Liver (tissue), 9 donors: ENCODE results near the gene GLMP. TPM values are rescaled to one million over a fixed set of nuclear protein-coding genes. Genes with fewer than 3 reads are reported as not detected.
A peak's percentile ranks its signal among the peaks of the same experiment; 100 is the strongest.
"Not testable (repeated sequence)": the region's sequence is repeated elsewhere in the genome, so short reads cannot be mapped to it uniquely, and the experiment has no call there.

Source experiments
- DNase-seq: peaks from one replicate; pipeline ENCODE4 v3.0.0-alpha.2; 2017; ENCODE audit warnings: low spot score
- H3K27ac ChIP-seq, 2 donors: one replicate each; pipeline ENCODE4 v1.7.0; 2013; ENCODE audit warnings: inconsistent platforms in 2 of 2, low read length in 2 of 2, control low read depth in 1 of 2, low read depth in 1 of 2, mild to moderate bottlenecking in 1 of 2
- H3K27me3 ChIP-seq, 4 donors: one replicate each; pipeline versions ENCODE4 v1.6.1 to v1.7.0; 2013; ENCODE audit warnings: low read length in 3 of 4, inconsistent platforms in 1 of 4, mild to moderate bottlenecking in 1 of 4, moderate library complexity in 1 of 4; ENCODE audit not compliant: control insufficient read depth in 4 of 4, insufficient read depth in 4 of 4
- H3K36me3 ChIP-seq, 4 donors: one replicate each; pipeline versions ENCODE4 v1.6.1 to v1.7.0; 2013; ENCODE audit warnings: low read length in 3 of 4, mild to moderate bottlenecking in 3 of 4, low read depth in 1 of 4, moderate library complexity in 1 of 4; ENCODE audit not compliant: control insufficient read depth in 4 of 4, insufficient read depth in 3 of 4
- H3K4me1 ChIP-seq, 4 donors: one replicate each; pipeline versions ENCODE4 v1.6.1 to v1.7.0; 2013; ENCODE audit warnings: low read length in 3 of 4, mild to moderate bottlenecking in 3 of 4, moderate library complexity in 1 of 4; ENCODE audit not compliant: control insufficient read depth in 4 of 4, insufficient read depth in 4 of 4
- H3K4me3 ChIP-seq, 3 donors: one replicate each; pipeline versions ENCODE4 v1.6.1 to v1.7.0; 2013; ENCODE audit warnings: low read length in 3 of 3, control low read depth in 1 of 3, low read depth in 1 of 3, mild to moderate bottlenecking in 1 of 3
- H3K9ac ChIP-seq, 2 donors: one replicate each; pipeline ENCODE4 v1.7.0; 2013; ENCODE audit warnings: low read length in 2 of 2, mild to moderate bottlenecking in 2 of 2, moderate library complexity in 2 of 2, control low read depth in 1 of 2, low read depth in 1 of 2
- H3K9me3 ChIP-seq, 4 donors: one replicate each; pipeline versions ENCODE4 v1.6.1 to v1.7.0; 2013; ENCODE audit warnings: low read length in 3 of 4; ENCODE audit not compliant: control insufficient read depth in 4 of 4
- ATF3 ChIP-seq: IDR thresholded peaks from 2 replicates; pipeline ENCODE4 v1.6.1; 2016; ENCODE audit warnings: antibody characterized with exemption
- EGR1 ChIP-seq, 2 donors: IDR thresholded peaks; 2 replicates each; pipeline ENCODE4 v1.6.1; 2016 to 2018; ENCODE audit warnings: antibody characterized with exemption in 2 of 2, low read depth in 2 of 2
- FOXA1 ChIP-seq: IDR thresholded peaks from 2 replicates; pipeline ENCODE4 v1.6.1; 2016; ENCODE audit warnings: antibody characterized with exemption
- GABPA ChIP-seq, 2 donors: IDR thresholded peaks in 1 of 2; conservative IDR thresholded peaks in 1 of 2; 2 replicates each; pipeline ENCODE4 v1.6.1; 2016; ENCODE audit warnings: antibody characterized with exemption in 2 of 2, mild to moderate bottlenecking in 1 of 2, moderate library complexity in 1 of 2
- HNF4A ChIP-seq, 2 donors: conservative IDR thresholded peaks; 2 replicates each; pipeline ENCODE4 v1.6.1; 2016; ENCODE audit warnings: antibody characterized with exemption in 2 of 2, mild to moderate bottlenecking in 2 of 2
- HNF4G ChIP-seq: IDR thresholded peaks from 2 replicates; pipeline ENCODE4 v1.6.1; 2016; ENCODE audit warnings: antibody characterized with exemption
- NR2F2 ChIP-seq: IDR thresholded peaks from 2 replicates; pipeline ENCODE4 v1.6.1; 2016; ENCODE audit warnings: antibody characterized with exemption
- RXRA ChIP-seq, 2 donors: IDR thresholded peaks; 2 replicates each; pipeline ENCODE4 v1.6.1; 2017 to 2018; ENCODE audit warnings: antibody characterized with exemption in 2 of 2, mild to moderate bottlenecking in 1 of 2
- SP1 ChIP-seq: IDR thresholded peaks from 2 replicates; pipeline ENCODE4 v1.6.1; 2018; ENCODE audit warnings: antibody characterized with exemption, mild to moderate bottlenecking
- TAF1 ChIP-seq: conservative IDR thresholded peaks from 2 replicates; pipeline ENCODE4 v1.6.1; 2016; ENCODE audit warnings: antibody characterized with exemption, mild to moderate bottlenecking
- YY1 ChIP-seq: IDR thresholded peaks from 2 replicates; pipeline ENCODE4 v1.6.1; 2016; ENCODE audit warnings: antibody characterized with exemption, mild to moderate bottlenecking
- ZBTB33 ChIP-seq: IDR thresholded peaks from 2 replicates; pipeline ENCODE4 v1.6.1; 2016; ENCODE audit warnings: antibody characterized with exemption
- WGBS: extraction: QIAGEN DNeasy Blood & Tissue Kit; methylation state at CpG from one replicate; pipeline ENCODE4 v1.1.7; 2013; 5-methylcytosine and 5-hydroxymethylcytosine counted together
- polyA plus RNA-seq, 2 donors: library from polyadenylated mRNA; stranded (reverse) in 1 of 2; unstranded in 1 of 2; fragments of 200-250 nt in 1 of 2; fragments of >200 nt in 1 of 2; fragmentation: Nextera tagmentation in 1 of 2; extraction: Ambion mirVana in 1 of 2; gene quantifications; one replicate each; pipeline versions ENCODE4 v1.2.1 to v1.2.3, GENCODE V29; 2013 to 2015
- total RNA-seq, 2 donors: library from RNA; depleted of rRNA; stranded (reverse); fragments of >200 nt; gene quantifications; one replicate each; pipeline ENCODE4 v1.2.3, GENCODE V29; 2014
- donor health status: healthy.
- donor health status: healthy.
- donor health status: healthy.
- donor health status: healthy.
- donor health status: healthy.

The GLMP gene
- total and polyA plus RNA-seq, 4 donors = 26.5 to 51.4 (median 39.0) TPM

- peaks cover 0 to 17% (median 13%) of the 10 kb centered on the region in 4 donors for H3K4me1 ChIP-seq
- under 1% methylated on average over 14 of the region's 14 CpGs for WGBS
- no peak for DNase-seq
- H3K27ac ChIP-seq = peak overlapping the region; percentile 80 to 87
- TF ChIP-seq HNF4A (conservative IDR thresholded peaks at IDR 0.05) = no peak
- no peak for TF ChIP-seq FOXA1
- no peaks in the 10 kb centered on the region for H3K9me3 ChIP-seq
- H3K9ac ChIP-seq = peak overlapping the region; percentile 90 to 99
- peak overlapping the region; percentile 71 to 100 (median 85) for H3K4me3 ChIP-seq
- H3K27me3 ChIP-seq = no peaks in the 10 kb centered on the region
- peaks cover under 1 to 23% (median 17%) of the 10 kb centered on the region in 4 donors for H3K36me3 ChIP-seq
These were observed 42.4 kb upstream of the GLMP start for GRCh38 chr1:156337888-156338179.

- peak overlapping the region; percentile 71 to 100 (median 85) for H3K4me3 ChIP-seq
- H3K27me3 ChIP-seq = no peaks in the 10 kb centered on the region
- H3K9ac ChIP-seq = peak overlapping the region; percentile 90 to 99
- 37% methylated on average over 34 of the region's 34 CpGs for WGBS
- no peaks in the 10 kb centered on the region for H3K9me3 ChIP-seq
- H3K4me1 ChIP-seq = peaks cover 0 to 17% (median 13%) of the 10 kb centered on the region in 4 donors
- H3K36me3 ChIP-seq = peaks cover 1 to 28% (median 23%) of the 10 kb centered on the region in 4 donors
- H3K27ac ChIP-seq = peak overlapping the region; percentile 80 to 87
- no peak for TF ChIP-seq HNF4G
- TF ChIP-seq HNF4A (conservative IDR thresholded peaks at IDR 0.05) = no peak
- no peak for TF ChIP-seq ZBTB33
- TF ChIP-seq RXRA (IDR thresholded peaks at IDR 0.05) = no peak
- TF ChIP-seq SP1 = no peak
- TF ChIP-seq EGR1 (IDR thresholded peaks at IDR 0.05; ENCODE audit: low read depth in 2 of 2) = no peak
- TF ChIP-seq ATF3 = no peak
- TF ChIP-seq FOXA1 = no peak
- no peak for TF ChIP-seq YY1
- no peak for TF ChIP-seq NR2F2
- no peak for TF ChIP-seq TAF1
- DNase-seq = no peak
These were observed 41.8 kb upstream of the GLMP start for GRCh38 chr1:156337052-156337887.

GRCh38 chr1:156336242-156336641 lies 40.8 kb upstream of the GLMP start:
- Histone ChIP-seq H3K27ac (no peak overlapping the region), H3K27me3 (no peaks in the 10 kb centered on the region), H3K36me3 (peaks cover 8 to 37% (median 28%) of the 10 kb centered on the region in 4 donors), H3K9me3 (no peaks in the 10 kb centered on the region), H3K9ac (peak overlapping the region in 1 of 2 donors; percentile 85), H3K4me1 (peaks cover 0 to 17% (median 13%) of the 10 kb centered on the region in 4 donors), H3K4me3 (peak overlapping the region in 1 of 3 donors; percentile 71)
- WGBS = 87% methylated on average over 4 of the region's 4 CpGs
- DNase-seq = no peak
- TF ChIP-seq NR2F2 (no peak), GABPA (IDR thresholded peaks at IDR 0.05 in 1 of 2, conservative IDR thresholded peaks at IDR 0.05 in 1 of 2) (no peak)

GRCh38 chr1:156323179-156323578 lies 27.7 kb upstream of the GLMP start:
- DNase-seq, H3K4me3 ChIP-seq, H3K27me3 ChIP-seq, H3K4me1 ChIP-seq, H3K9ac ChIP-seq, H3K9me3 ChIP-seq, H3K27ac ChIP-seq: not testable (repeated sequence)
- H3K36me3 ChIP-seq = peaks cover 18 to 56% (median 48%) of the 10 kb centered on the region in 4 donors
- 96% methylated on average over 9 of the region's 9 CpGs for WGBS
